GM12874 (cell line): Measurements from ENCODE around the gene IGSF21.

Source experiments
- CTCF ChIP-seq: IDR thresholded peaks from 2 replicates; pipeline ENCODE4 v1.5.1; 2011; ENCODE audit warnings: low read depth, mild to moderate bottlenecking, control low read depth, low read length, moderate library complexity; ENCODE audit not compliant: insufficient read depth

IGSF21 gene

GRCh38 chr1:18148461-18148860, 40.9 kb downstream of the IGSF21 start:
- no peak for TF ChIP-seq CTCF

- no peak for TF ChIP-seq CTCF
Observed at GRCh38 chr1:18149027-18149641, 41.5 kb downstream of the IGSF21 start.

- no peak for TF ChIP-seq CTCF
Observed at GRCh38 chr1:18151436-18152122, 44.0 kb downstream of the IGSF21 start.

- no peak for TF ChIP-seq CTCF
Observed at GRCh38 chr1:18154430-18155194, 47.0 kb downstream of the IGSF21 start.

- no peak for TF ChIP-seq CTCF
Observed at GRCh38 chr1:18155881-18156385, 48.3 kb downstream of the IGSF21 start.

GRCh38 chr1:18157352-18157751, 49.8 kb downstream of the IGSF21 start:
- no peak for TF ChIP-seq CTCF

GRCh38 chr1:18157968-18158367, 50.4 kb downstream of the IGSF21 start:
- TF ChIP-seq CTCF, result no peak
